ENCODE results near the gene AMIGO1. TPM values are rescaled to one million over a fixed set of nuclear protein-coding genes. Genes with fewer than 3 reads are reported as not detected.

Gene AMIGO1
- total RNA-seq, 4 donors from 2014 or later: 1.0 to 10.1 (median 3.8) TPM

GRCh38 chr1:109472779-109473178, 36.7 kb downstream of the AMIGO1 start:
- no peaks in the 10 kb centered on the region for H3K36me3 ChIP-seq
- H3K27me3 ChIP-seq: no peaks in the 10 kb centered on the region
- intact Hi-C loops (cut with DNase I; ENCODE audit: low total_unique reads): no loop called here
- no peak overlapping the region for H3K27ac ChIP-seq
- no peak overlapping the region for H3K4me3 ChIP-seq
- no peak for TF ChIP-seq POLR2A (IDR thresholded peaks at IDR 0.05)
- no peak for TF ChIP-seq CTCF (IDR thresholded peaks at IDR 0.05)
- H3K9me3 ChIP-seq: no peaks in the 10 kb centered on the region
- DNase-seq: no peak
- H3K4me1 ChIP-seq: no peaks in the 10 kb centered on the region

DNA sequence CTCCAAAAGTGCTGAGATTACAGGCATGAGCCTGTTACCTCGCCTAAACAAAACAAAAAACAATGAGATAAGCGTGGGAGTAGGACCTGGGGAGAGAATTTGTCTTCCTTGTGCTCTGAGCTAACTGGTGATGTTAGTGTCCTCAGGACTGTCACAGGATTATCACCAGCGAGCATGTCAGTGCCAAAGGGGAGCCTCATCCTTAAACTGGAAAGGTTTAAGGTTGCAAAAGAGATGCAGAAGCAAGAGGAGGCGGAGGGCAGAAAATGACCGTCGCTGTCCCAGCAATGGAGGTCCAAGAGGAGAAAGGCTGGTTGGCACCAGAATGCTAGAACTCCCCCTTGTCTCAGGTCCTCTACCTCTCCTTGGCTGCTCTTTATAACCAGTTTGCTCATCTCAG, 39.3 kb downstream of the AMIGO1 start:
- Histone ChIP-seq H3K36me3 (no peaks in the 10 kb centered on the region), H3K9me3 (no peaks in the 10 kb centered on the region), H3K27me3 (no peaks in the 10 kb centered on the region), H3K4me3 (no peak overlapping the region), H3K4me1 (no peaks in the 10 kb centered on the region), H3K27ac (no peak overlapping the region)
- no peak for DNase-seq
- no peak for TF ChIP-seq CTCF (IDR thresholded peaks at IDR 0.05)
- TF ChIP-seq POLR2A (IDR thresholded peaks at IDR 0.05): no peak
- intact Hi-C loops (cut with DNase I; ENCODE audit: low total_unique reads): no loop called here

DNA sequence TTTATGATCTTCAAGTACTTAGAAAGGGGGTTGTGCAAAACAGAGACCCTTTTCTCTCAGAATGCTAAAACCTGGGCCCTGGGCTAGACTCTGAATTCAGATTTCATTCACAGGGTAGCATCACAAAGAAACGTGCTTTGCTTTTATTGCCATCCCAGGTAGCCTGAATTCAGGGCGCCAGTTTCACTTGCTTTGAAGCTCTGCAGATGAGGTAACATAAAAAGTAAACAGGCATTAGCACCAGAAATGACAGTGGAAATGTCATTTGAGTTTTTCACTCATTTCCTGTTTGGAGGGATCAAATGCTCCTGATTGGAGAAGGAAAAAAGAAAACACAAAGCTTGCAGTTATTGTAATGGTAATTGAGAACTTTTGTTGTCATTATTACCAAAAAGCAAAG, 40.6 kb downstream of the AMIGO1 start:
- H3K4me3 ChIP-seq: no peak overlapping the region

GRCh38 chr1:109468061-109468460, 41.5 kb downstream of the AMIGO1 start:
- DNase-seq: no peak
- no peaks in the 10 kb centered on the region for H3K36me3 ChIP-seq
- H3K4me3 ChIP-seq: no peak overlapping the region
- no peaks in the 10 kb centered on the region for H3K4me1 ChIP-seq
- intact Hi-C loops (cut with DNase I; ENCODE audit: low total_unique reads): no loop called here
- H3K9me3 ChIP-seq: no peaks in the 10 kb centered on the region
- H3K27me3 ChIP-seq: no peaks in the 10 kb centered on the region
- TF ChIP-seq CTCF (IDR thresholded peaks at IDR 0.05): no peak
- TF ChIP-seq POLR2A (IDR thresholded peaks at IDR 0.05): no peak
- no peak overlapping the region for H3K27ac ChIP-seq

More for the DNA sequence above, 40.6 kb downstream of the AMIGO1 start:
- DNase-seq: no peak
- Histone ChIP-seq H3K27ac (no peak overlapping the region), H3K9me3 (no peaks in the 10 kb centered on the region), H3K36me3 (no peaks in the 10 kb centered on the region), H3K4me1 (no peaks in the 10 kb centered on the region), H3K27me3 (no peaks in the 10 kb centered on the region)
- intact Hi-C loops (cut with DNase I; ENCODE audit: low total_unique reads): no loop called here
- TF ChIP-seq POLR2A (IDR thresholded peaks at IDR 0.05): no peak
- no peak for TF ChIP-seq CTCF (IDR thresholded peaks at IDR 0.05)

DNA sequence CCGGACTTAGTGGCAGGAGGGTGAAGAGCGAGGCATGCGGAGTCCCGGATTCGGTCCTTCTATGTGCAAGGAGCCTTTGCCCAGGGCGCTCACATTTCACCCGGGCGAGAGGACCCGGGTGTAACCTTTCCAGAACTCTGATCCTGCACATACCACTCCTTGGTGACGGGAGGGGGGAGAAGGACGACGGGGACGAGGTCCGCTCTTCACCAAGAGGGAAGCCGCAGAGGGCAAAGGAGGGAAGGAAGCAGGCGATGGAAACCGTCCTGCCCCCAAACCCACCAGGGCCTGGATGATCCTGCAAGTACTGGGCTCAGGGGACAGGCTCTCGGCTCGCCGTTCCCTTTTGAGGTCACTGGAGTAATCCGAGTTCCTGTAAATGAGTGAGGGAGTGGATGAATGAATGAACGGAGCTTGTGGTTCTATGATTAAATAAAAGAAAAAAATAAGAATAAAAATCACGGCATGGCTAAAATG, 42.2 kb downstream of the AMIGO1 start:
- Histone ChIP-seq H3K4me1 (no peaks in the 10 kb centered on the region), H3K27ac (peak overlapping the region; percentile 82 to 83), H3K27me3 (no peaks in the 10 kb centered on the region), H3K9me3 (no peaks in the 10 kb centered on the region), H3K4me3 (peak overlapping the region; percentile 47 to 50), H3K36me3 (no peaks in the 10 kb centered on the region)
- intact Hi-C loops (cut with DNase I; ENCODE audit: low total_unique reads): no loop called here
- peak in 1 of 2 donors; percentile 21 for DNase-seq
- TF ChIP-seq CTCF (IDR thresholded peaks at IDR 0.05) (no peak), POLR2A (IDR thresholded peaks at IDR 0.05) (no peak)
